GM12878 (cell line): ENCODE data around the gene CCDC190.

Experiments
- CTCF ChIP-seq, 3 experiments: IDR thresholded peaks in 2 of 3; conservative IDR thresholded peaks in 1 of 3; 2 replicates each; pipeline ENCODE4 v1.5.1; 2011; ENCODE audit warnings: low read depth in 3 of 3, low read length in 3 of 3, mild to moderate bottlenecking in 3 of 3, control low read depth in 2 of 3, moderate library complexity in 2 of 3, inconsistent platforms in 1 of 3, mixed read lengths in 1 of 3; ENCODE audit not compliant: control insufficient read depth in 2 of 3, insufficient read depth in 1 of 3; ENCODE audit errors: extremely low read depth in 1 of 3
- MYC ChIP-seq: IDR thresholded peaks from 2 replicates; pipeline ENCODE4 v1.6.1; 2011; ENCODE audit warnings: mild to moderate bottlenecking, low read length, moderate library complexity, inconsistent platforms; ENCODE audit not compliant: insufficient read depth, insufficient replicate concordance, insufficient read length, severe bottlenecking
- POLR2AphosphoS5 ChIP-seq: IDR thresholded peaks from 2 replicates; pipeline ENCODE4 v1.6.1; 2011; ENCODE audit warnings: mild to moderate bottlenecking, low read length, inconsistent platforms
- SKIL ChIP-seq: fragments of 450-650 bp; IDR thresholded peaks from 2 replicates; pipeline ENCODE4 v1.6.1; 2017; ENCODE audit warnings: mild to moderate bottlenecking, low read depth, inconsistent platforms; ENCODE audit not compliant: poor library complexity, severe bottlenecking
- TAF1 ChIP-seq: IDR thresholded peaks from 2 replicates; pipeline ENCODE4 v1.6.1; 2011; ENCODE audit warnings: mild to moderate bottlenecking, low read depth, low read length, borderline replicate concordance

GRCh38 chr1:162908780-162909179 lies 47.8 kb upstream of the CCDC190 start:
- TF ChIP-seq SKIL (no peak), POLR2AphosphoS5 (no peak), CTCF (IDR thresholded peaks at IDR 0.05 in 2 of 3, conservative IDR thresholded peaks at IDR 0.05 in 1 of 3; ENCODE audit: control insufficient read depth in 2 of 3, extremely low read depth in 1 of 3, insufficient read depth in 1 of 3, low read depth in 3 of 3, low read length in 3 of 3) (no peak), TAF1 (no peak), MYC (no peak)
